ENCODE data around the gene UCP2. TPM values are rescaled to one million over a fixed set of nuclear protein-coding genes. Genes with fewer than 3 reads are reported as not detected.

Gene UCP2
- total and polyA plus RNA-seq, 9 of the 15 experiments (the other 6 are each of a cell fraction or from before 2014, with no cell fraction given): 19.2 to 216 (median 87.9) TPM

DNA sequence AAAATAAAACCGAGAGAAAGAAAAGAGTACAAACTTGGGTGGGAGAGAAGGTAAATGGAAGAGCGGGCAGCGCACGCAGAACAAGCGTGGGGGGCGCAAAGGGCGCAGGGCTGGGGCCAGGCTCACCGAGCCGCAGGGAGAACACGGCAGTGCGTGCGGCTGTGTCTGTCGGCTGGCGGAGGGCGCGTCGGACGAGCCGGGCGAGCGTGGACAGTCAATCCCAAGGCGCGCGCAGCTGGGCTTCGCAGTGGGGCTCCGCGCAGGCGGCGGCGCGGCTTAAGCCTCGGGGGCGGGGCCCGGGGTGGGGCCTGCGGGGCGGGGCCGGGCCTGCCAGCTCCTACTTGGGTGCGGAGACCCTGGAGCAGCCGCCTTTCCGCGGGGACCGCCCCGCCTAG is at the start of gene UCP2 (continued):
- TF ChIP-seq, protein P1, sequence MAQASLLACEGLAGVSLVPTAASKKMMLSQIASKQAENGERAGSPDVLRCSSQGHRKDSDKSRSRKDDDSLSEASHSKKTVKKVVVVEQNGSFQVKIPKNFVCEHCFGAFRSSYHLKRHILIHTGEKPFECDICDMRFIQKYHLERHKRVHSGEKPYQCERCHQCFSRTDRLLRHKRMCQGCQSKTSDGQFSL (CRISPR knock-in tag; IDR thresholded peaks at IDR 0.05): no peak
- TF ChIP-seq, protein P1 (tag; IDR thresholded peaks at IDR 0.05): no peak
- TF ChIP-seq, protein P2, sequence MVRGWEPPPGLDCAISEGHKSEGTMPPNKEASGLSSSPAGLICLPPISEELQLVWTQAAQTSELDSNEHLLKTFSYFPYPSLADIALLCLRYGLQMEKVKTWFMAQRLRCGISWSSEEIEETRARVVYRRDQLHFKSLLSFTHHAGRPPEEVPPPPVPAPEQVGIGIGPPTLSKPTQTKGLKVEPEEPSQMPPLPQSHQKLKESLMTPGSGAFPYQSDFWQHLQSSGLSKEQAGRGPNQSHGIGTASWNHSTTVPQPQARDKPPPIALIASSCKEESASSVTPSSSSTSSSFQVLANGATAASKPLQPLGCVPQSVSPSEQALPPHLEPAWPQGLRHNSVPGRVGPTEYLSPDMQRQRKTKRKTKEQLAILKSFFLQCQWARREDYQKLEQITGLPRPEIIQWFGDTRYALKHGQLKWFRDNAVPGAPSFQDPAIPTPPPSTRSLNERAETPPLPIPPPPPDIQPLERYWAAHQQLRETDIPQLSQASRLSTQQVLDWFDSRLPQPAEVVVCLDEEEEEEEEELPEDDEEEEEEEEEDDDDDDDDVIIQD (CRISPR knock-in tag; IDR thresholded peaks at IDR 0.05): no peak
- TF ChIP-seq, protein P3, sequence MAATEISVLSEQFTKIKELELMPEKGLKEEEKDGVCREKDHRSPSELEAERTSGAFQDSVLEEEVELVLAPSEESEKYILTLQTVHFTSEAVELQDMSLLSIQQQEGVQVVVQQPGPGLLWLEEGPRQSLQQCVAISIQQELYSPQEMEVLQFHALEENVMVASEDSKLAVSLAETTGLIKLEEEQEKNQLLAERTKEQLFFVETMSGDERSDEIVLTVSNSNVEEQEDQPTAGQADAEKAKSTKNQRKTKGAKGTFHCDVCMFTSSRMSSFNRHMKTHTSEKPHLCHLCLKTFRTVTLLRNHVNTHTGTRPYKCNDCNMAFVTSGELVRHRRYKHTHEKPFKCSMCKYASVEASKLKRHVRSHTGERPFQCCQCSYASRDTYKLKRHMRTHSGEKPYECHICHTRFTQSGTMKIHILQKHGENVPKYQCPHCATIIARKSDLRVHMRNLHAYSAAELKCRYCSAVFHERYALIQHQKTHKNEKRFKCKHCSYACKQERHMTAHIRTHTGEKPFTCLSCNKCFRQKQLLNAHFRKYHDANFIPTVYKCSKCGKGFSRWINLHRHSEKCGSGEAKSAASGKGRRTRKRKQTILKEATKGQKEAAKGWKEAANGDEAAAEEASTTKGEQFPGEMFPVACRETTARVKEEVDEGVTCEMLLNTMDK (IDR thresholded peaks at IDR 0.05; ENCODE audit: borderline replicate concordance, insufficient read depth, low read depth, low read length, poor library complexity, severe bottlenecking): no peak
- no peak for TF ChIP-seq RBM22 (IDR thresholded peaks at IDR 0.05; ENCODE audit: low read depth, low read length, poor library complexity, severe bottlenecking)
- no peak for TF ChIP-seq MAFK (IDR thresholded peaks at IDR 0.05; ENCODE audit: low read length)
- TF ChIP-seq SIX5 (IDR thresholded peaks at IDR 0.05; ENCODE audit: borderline replicate concordance in 1 of 2, insufficient read depth in 1 of 2, low read depth in 1 of 2, low read length in 2 of 2): no peak
- TF ChIP-seq SMAD4 (CRISPR knock-in tag; conservative IDR thresholded peaks at IDR 0.05): no peak
- no peak for TF ChIP-seq SP2 (IDR thresholded peaks at IDR 0.05; ENCODE audit: extremely low read depth, low read depth, low read length, poor library complexity, severe bottlenecking)
- TF ChIP-seq MEIS2 (IDR thresholded peaks at IDR 0.05; ENCODE audit: partially characterized antibody): peak; percentile 2
- TF ChIP-seq ZNF197 (CRISPR knock-in tag; IDR thresholded peaks at IDR 0.05; ENCODE audit: low read depth): no peak
- no peak for TF ChIP-seq RCOR1 (IDR thresholded peaks at IDR 0.05; ENCODE audit: borderline replicate concordance in 1 of 2, low read depth in 2 of 2, low read length in 2 of 2)
- no peak for TF ChIP-seq BRD4 (IDR thresholded peaks at IDR 0.05)
- TF ChIP-seq CTBP1 (IDR thresholded peaks at IDR 0.05; ENCODE audit: borderline replicate concordance): no peak; the same call in 1 of the 2 replicates
- no peak for TF ChIP-seq FOSL1 (tag; conservative IDR thresholded peaks at IDR 0.05)
- TF ChIP-seq MYNN (IDR thresholded peaks at IDR 0.05): no peak
- no peak for TF ChIP-seq MYNN (CRISPR knock-in tag; IDR thresholded peaks at IDR 0.05)
- 0 out of 2 replicates have a peak, but pooled peaks have one; percentile 74 for TF ChIP-seq SUPT5H (IDR thresholded peaks at IDR 0.05)
- no peak for TF ChIP-seq CBX2 (IDR thresholded peaks at IDR 0.05; ENCODE audit: insufficient read depth, low read length, poor library complexity, severe bottlenecking)
- TF ChIP-seq OTX1 (CRISPR knock-in tag; IDR thresholded peaks at IDR 0.05): no peak
- TF ChIP-seq, protein P4, sequence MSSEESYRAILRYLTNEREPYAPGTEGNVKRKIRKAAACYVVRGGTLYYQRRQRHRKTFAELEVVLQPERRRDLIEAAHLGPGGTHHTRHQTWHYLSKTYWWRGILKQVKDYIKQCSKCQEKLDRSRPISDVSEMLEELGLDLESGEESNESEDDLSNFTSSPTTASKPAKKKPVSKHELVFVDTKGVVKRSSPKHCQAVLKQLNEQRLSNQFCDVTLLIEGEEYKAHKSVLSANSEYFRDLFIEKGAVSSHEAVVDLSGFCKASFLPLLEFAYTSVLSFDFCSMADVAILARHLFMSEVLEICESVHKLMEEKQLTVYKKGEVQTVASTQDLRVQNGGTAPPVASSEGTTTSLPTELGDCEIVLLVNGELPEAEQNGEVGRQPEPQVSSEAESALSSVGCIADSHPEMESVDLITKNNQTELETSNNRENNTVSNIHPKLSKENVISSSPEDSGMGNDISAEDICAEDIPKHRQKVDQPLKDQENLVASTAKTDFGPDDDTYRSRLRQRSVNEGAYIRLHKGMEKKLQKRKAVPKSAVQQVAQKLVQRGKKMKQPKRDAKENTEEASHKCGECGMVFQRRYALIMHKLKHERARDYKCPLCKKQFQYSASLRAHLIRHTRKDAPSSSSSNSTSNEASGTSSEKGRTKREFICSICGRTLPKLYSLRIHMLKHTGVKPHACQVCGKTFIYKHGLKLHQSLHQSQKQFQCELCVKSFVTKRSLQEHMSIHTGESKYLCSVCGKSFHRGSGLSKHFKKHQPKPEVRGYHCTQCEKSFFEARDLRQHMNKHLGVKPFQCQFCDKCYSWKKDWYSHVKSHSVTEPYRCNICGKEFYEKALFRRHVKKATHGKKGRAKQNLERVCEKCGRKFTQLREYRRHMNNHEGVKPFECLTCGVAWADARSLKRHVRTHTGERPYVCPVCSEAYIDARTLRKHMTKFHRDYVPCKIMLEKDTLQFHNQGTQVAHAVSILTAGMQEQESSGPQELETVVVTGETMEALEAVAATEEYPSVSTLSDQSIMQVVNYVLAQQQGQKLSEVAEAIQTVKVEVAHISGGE (CRISPR knock-in tag; IDR thresholded peaks at IDR 0.05): no peak

Data from K562 (cell line).